Measurements from ENCODE around the gene PTPRN2. TPM values are rescaled to one million over a fixed set of nuclear protein-coding genes. Genes with fewer than 3 reads are reported as not detected.
A peak's percentile ranks its signal among the peaks of the same experiment; 100 is the strongest.

The PTPRN2 gene
- polyA plus RNA-seq, 2 donors: 0.37 to 0.40 TPM

DNA sequence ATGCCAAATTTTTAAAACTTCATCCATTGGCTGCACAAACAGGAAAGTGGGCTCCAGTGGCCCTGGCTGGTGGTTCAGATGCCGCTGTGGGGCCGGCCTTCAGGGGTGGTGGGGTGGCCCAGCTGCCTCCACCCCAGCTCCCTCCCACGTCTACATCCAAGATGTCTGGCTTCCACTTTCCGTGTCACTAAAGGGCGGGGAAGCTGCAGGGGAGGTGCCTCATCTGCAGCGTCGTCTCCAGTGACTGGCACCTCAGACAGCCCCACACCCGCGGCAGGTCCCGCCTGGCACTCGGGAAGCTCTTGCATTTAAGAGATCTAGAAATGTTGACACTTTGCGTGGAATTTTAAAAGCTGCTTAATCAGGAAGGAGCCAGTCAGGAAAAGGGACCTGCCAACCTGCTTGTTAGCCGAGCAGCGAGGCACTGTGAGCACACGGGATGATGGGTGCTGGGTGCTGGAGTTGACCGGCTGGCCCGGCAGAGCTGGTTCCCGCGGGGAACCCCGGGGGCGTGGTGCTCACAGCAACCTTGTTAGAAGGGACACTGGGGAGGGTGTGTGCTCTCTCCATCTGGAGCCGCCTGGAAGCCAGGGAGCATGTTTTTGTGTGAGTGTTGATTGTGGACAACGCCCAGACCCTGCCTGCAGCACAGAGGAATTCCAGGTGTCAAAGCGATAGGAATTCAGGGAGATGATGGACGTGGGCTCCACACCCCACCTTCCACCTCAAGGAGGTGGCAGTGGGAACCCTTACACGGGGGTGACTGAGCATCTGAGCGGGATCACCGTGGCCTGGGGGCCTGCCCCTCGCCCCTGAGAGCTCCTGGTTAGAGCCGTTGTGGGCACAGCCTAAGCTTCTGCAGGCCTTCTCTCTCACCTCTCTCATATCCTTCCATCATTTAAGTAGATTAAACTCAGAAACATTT lies 320.5 kb downstream of the PTPRN2 start:
- peak overlapping the region; percentile 50 to 65 for H3K27ac ChIP-seq (ENCODE audit: low read depth in 2 of 2, low read length in 1 of 2)
- H3K4me3 ChIP-seq (ENCODE audit: low read depth in 1 of 2, low read length in 2 of 2): no peak overlapping the region
- H3K27me3 ChIP-seq (ENCODE audit: control insufficient read depth in 1 of 2, insufficient read depth in 2 of 2, low read length in 2 of 2): no peaks in the 10 kb centered on the region
- H3K4me1 ChIP-seq (ENCODE audit: control insufficient read depth in 2 of 2, insufficient read depth in 2 of 2, low read length in 1 of 2): peaks cover 0 to 8% of the 10 kb centered on the region in 2 donors
- WGBS, 2 donors: 44 to 54% methylated on average over 30 of the region's 30 CpGs
- H3K9me3 ChIP-seq (ENCODE audit: control insufficient read depth in 2 of 2, insufficient read depth in 1 of 2, low read depth in 1 of 2, low read length in 1 of 2): peaks cover 3 to 11% of the 10 kb centered on the region in 2 donors
- H3K36me3 ChIP-seq (ENCODE audit: control insufficient read depth in 2 of 2, insufficient read depth in 2 of 2, low read length in 1 of 2): no peaks in the 10 kb centered on the region

DNA sequence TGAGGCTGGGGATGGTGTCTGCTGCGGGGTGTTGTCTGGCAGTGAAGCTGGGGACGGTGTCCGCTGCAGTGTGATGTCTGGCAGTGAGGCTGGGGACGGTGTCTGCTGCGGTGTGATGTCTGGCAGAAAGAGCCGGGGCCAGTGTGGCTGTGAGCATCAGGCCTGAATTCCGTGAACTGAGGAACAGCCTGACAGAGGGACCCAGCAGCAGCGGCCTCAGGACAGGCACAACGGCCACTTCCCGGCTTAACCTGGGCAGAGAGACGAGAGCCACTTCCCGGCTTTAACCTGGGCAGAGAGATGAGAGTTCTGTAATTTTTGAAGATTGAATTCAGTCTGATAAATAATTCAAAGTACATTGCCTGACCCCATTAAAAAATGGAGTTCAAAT lies 321.2 kb downstream of the PTPRN2 start:
- no peaks in the 10 kb centered on the region for H3K27me3 ChIP-seq (ENCODE audit: control insufficient read depth in 1 of 2, insufficient read depth in 2 of 2, low read length in 2 of 2)
- H3K4me3 ChIP-seq (ENCODE audit: low read depth in 1 of 2, low read length in 2 of 2): no peak overlapping the region
- peaks cover 3 to 14% of the 10 kb centered on the region in 2 donors for H3K9me3 ChIP-seq (ENCODE audit: control insufficient read depth in 2 of 2, insufficient read depth in 1 of 2, low read depth in 1 of 2, low read length in 1 of 2)
- no peaks in the 10 kb centered on the region for H3K36me3 ChIP-seq (ENCODE audit: control insufficient read depth in 2 of 2, insufficient read depth in 2 of 2, low read length in 1 of 2)
- peaks cover 0 to 8% of the 10 kb centered on the region in 2 donors for H3K4me1 ChIP-seq (ENCODE audit: control insufficient read depth in 2 of 2, insufficient read depth in 2 of 2, low read length in 1 of 2)
- H3K27ac ChIP-seq (ENCODE audit: low read depth in 2 of 2, low read length in 1 of 2): peak overlapping the region; percentile 50 to 65
- WGBS, 2 donors: 86 to 95% methylated on average over 12 of the region's 12 CpGs

DNA sequence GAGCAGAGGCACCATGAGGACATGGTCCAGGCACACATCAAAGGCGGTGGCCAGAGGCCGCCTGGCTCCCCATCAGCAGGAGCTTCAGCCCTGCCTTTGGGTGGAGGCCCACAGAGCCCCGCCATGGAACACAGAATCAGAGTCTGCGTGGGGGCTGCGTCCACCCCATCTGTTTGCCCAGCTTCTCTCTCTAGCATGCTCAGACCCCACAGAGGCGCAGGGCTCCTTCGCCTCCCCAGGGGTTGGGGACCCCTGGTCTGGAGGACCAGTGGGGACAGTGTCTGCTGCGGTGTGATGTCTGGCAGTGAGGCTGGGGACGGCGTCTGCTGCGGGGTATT lies 321.9 kb downstream of the PTPRN2 start:
- no peaks in the 10 kb centered on the region for H3K36me3 ChIP-seq (ENCODE audit: control insufficient read depth in 2 of 2, insufficient read depth in 2 of 2, low read length in 1 of 2)
- H3K27ac ChIP-seq (ENCODE audit: low read depth in 2 of 2, low read length in 1 of 2): no peak overlapping the region
- H3K27me3 ChIP-seq (ENCODE audit: control insufficient read depth in 1 of 2, insufficient read depth in 2 of 2, low read length in 2 of 2): no peaks in the 10 kb centered on the region
- 89 to 90% methylated on average over 11 of the region's 11 CpGs for WGBS, 2 donors
- peaks cover 0 to 9% of the 10 kb centered on the region in 2 donors for H3K4me1 ChIP-seq (ENCODE audit: control insufficient read depth in 2 of 2, insufficient read depth in 2 of 2, low read length in 1 of 2)
- H3K9me3 ChIP-seq (ENCODE audit: control insufficient read depth in 2 of 2, insufficient read depth in 1 of 2, low read depth in 1 of 2, low read length in 1 of 2): peaks cover 3 to 14% of the 10 kb centered on the region in 2 donors
- H3K4me3 ChIP-seq (ENCODE audit: low read depth in 1 of 2, low read length in 2 of 2): no peak overlapping the region

DNA sequence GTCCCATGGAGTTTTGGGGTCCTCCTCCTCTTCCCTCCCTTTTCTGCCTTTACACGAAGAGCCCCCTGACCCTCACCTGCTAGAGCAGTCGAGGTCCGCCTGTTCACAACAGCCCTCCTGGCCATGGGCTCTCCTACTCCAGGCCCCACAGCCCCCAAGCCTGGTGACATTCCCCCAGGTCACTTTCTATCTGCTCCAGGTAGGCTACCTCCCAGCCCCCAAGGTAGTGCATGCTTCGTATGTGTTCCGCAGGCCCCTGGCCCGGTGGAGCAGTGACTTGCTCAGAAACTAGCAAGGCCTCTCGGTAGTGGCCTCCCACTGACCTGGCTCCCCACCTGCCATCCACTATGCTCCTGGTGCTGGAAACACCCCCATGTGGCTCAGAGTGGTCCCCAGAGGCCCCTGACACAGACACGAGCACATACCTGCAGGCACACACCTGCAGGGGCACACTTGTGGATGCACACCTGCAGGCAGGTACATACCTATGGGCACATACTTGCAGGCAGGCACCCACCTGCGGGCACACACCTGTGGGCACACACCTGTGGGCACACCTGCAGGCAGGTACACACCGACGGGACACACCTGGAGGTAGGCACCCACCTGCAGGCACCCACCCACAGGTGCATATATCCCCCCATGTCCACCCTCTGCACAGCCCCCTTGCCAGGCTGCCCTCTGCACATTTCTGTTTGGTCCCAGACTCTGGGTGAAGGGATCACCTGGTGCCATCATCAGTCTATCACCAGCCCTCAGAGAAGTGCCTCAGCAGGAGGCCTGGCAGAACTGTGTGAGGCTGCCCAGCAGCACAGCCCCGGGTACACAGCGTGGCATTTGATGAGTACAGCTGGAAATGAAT lies 322.5 kb downstream of the PTPRN2 start:
- 89 to 93% methylated on average over 13 of the region's 13 CpGs for WGBS, 2 donors
- Histone ChIP-seq H3K36me3 (ENCODE audit: control insufficient read depth in 2 of 2, insufficient read depth in 2 of 2, low read length in 1 of 2) (no peaks in the 10 kb centered on the region), H3K9me3 (ENCODE audit: control insufficient read depth in 2 of 2, insufficient read depth in 1 of 2, low read depth in 1 of 2, low read length in 1 of 2) (peaks cover 3 to 14% of the 10 kb centered on the region in 2 donors), H3K4me3 (ENCODE audit: low read depth in 1 of 2, low read length in 2 of 2) (no peak overlapping the region), H3K27me3 (ENCODE audit: control insufficient read depth in 1 of 2, insufficient read depth in 2 of 2, low read length in 2 of 2) (no peaks in the 10 kb centered on the region), H3K27ac (ENCODE audit: low read depth in 2 of 2, low read length in 1 of 2) (no peak overlapping the region), H3K4me1 (ENCODE audit: control insufficient read depth in 2 of 2, insufficient read depth in 2 of 2, low read length in 1 of 2) (peaks cover 0 to 8% of the 10 kb centered on the region in 2 donors)

DNA sequence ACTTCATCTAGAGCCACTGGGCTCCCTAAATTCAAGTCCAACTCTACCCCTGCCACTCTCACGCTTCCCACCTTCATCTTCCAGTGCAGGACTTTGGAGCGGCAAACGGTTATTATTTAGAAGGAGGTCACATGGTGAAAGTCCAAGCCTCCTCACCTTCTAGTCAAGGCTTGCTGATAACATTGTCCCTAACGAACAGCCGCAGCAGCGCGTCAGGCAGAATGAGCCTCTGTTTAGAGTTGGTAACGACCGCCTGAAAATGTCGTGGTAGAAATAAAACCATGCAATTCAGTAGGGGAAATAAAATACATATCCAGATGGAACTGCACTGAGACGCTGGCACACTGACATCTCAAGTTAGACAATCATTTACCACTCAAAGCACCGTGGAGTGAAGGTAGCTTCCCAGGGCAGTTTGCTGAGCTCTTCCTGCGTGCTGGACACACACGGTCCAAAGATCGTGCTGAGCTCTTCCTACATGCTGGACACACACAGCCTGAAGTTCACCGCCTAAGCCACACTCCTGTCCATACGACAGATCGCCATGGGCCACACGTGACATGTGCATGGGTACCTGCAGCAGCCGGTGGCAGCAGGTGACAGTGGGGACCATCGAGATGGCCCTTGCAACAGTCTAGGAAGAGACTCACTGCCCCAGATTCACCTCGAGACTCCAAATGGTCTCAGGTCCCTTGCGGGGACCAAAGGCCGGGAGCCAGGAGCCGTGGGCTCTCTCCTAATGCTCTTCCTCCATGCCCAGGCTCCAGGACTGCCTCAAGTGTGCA lies 323.5 kb downstream of the PTPRN2 start:
- H3K4me1 ChIP-seq (ENCODE audit: control insufficient read depth in 2 of 2, insufficient read depth in 2 of 2, low read length in 1 of 2): peaks cover 0 to 6% of the 10 kb centered on the region in 2 donors
- H3K4me3 ChIP-seq (ENCODE audit: low read depth in 1 of 2, low read length in 2 of 2): no peak overlapping the region
- no peaks in the 10 kb centered on the region for H3K27me3 ChIP-seq (ENCODE audit: control insufficient read depth in 1 of 2, insufficient read depth in 2 of 2, low read length in 2 of 2)
- no peaks in the 10 kb centered on the region for H3K36me3 ChIP-seq (ENCODE audit: control insufficient read depth in 2 of 2, insufficient read depth in 2 of 2, low read length in 1 of 2)
- peaks cover 3 to 14% of the 10 kb centered on the region in 2 donors for H3K9me3 ChIP-seq (ENCODE audit: control insufficient read depth in 2 of 2, insufficient read depth in 1 of 2, low read depth in 1 of 2, low read length in 1 of 2)
- H3K27ac ChIP-seq (ENCODE audit: low read depth in 2 of 2, low read length in 1 of 2): no peak overlapping the region
- 83 to 92% methylated on average over 25 of the region's 25 CpGs for WGBS, 2 donors

DNA sequence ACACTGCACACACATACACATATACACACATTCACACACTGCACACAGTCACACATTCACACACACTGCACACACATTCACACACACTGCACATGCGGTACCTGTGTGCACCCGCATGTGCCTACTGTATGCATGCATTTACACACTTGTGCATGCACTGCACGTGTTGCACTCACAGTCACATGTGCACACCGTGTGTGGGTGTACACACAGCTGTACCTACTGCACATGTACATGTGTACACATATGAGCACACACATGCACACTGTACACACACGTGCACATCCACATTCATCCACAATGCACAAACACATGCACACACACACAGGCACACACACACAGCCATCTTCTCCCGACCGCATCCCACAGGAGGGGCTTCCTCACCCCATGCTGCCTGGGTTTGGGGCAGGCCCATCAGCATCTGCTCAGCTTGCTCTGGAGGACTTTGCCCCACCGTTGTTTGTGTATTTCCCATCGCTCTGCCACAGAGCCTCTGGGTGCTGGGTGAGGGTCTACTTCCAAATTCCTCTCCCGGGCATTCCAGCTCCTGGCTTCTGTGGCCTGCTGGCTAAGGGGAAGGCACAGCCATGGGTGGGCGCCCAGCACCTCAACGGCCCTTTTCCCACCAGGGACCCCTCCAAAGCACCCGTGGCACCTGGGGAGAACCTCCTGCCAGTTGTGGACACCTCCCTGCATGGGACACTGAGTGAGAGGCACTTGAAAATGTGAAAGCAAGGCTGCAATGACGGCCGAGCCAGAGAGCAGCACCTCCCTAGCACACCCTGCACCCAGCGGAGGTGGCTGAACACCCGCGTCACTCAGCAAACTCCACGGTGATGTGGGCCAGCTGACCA lies 324.3 kb downstream of the PTPRN2 start:
- peaks cover 0 to 6% of the 10 kb centered on the region in 2 donors for H3K4me1 ChIP-seq (ENCODE audit: control insufficient read depth in 2 of 2, insufficient read depth in 2 of 2, low read length in 1 of 2)
- no peak overlapping the region for H3K4me3 ChIP-seq (ENCODE audit: low read depth in 1 of 2, low read length in 2 of 2)
- H3K36me3 ChIP-seq (ENCODE audit: control insufficient read depth in 2 of 2, insufficient read depth in 2 of 2, low read length in 1 of 2): no peaks in the 10 kb centered on the region
- 86 to 92% methylated on average over 19 of the region's 19 CpGs for WGBS, 2 donors
- H3K27me3 ChIP-seq (ENCODE audit: control insufficient read depth in 1 of 2, insufficient read depth in 2 of 2, low read length in 2 of 2): no peaks in the 10 kb centered on the region
- H3K9me3 ChIP-seq (ENCODE audit: control insufficient read depth in 2 of 2, insufficient read depth in 1 of 2, low read depth in 1 of 2, low read length in 1 of 2): peaks cover 3 to 14% of the 10 kb centered on the region in 2 donors
- no peak overlapping the region for H3K27ac ChIP-seq (ENCODE audit: low read depth in 2 of 2, low read length in 1 of 2)

DNA sequence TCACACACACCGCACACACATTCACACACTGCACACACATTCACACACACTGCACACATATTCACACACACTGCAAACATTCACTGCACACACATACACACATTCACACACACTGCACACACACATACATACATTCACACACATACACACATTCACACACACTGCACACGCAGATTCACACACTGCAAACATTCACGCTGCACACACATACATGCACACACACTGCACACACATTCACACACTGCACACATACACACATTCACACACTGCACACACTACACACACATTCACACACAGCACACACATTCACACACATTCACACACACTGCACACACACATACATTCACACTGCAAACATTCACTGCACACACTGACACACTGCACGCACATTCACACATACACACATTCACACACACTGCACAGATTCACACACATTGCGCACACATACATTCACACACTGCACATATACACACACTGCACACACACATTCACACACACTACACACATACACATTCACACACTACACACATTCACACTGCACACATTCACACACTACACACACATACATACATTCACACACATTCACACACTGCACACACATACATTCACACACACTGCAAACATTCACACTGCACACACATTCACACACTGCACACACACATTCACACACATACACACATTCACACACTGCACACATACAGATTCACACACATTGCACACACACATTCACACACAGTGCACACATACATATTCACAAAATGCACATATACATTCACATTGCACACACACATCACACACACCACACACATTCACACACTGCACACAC lies 325.1 kb downstream of the PTPRN2 start:
- peaks cover 0 to 6% of the 10 kb centered on the region in 2 donors for H3K4me1 ChIP-seq (ENCODE audit: control insufficient read depth in 2 of 2, insufficient read depth in 2 of 2, low read length in 1 of 2)
- no peaks in the 10 kb centered on the region for H3K36me3 ChIP-seq (ENCODE audit: control insufficient read depth in 2 of 2, insufficient read depth in 2 of 2, low read length in 1 of 2)
- no peaks in the 10 kb centered on the region for H3K27me3 ChIP-seq (ENCODE audit: control insufficient read depth in 1 of 2, insufficient read depth in 2 of 2, low read length in 2 of 2)
- no peak overlapping the region for H3K27ac ChIP-seq (ENCODE audit: low read depth in 2 of 2, low read length in 1 of 2)
- WGBS, 2 donors: 91 to 99% methylated on average over 5 of the region's 5 CpGs
- H3K4me3 ChIP-seq (ENCODE audit: low read depth in 1 of 2, low read length in 2 of 2): no peak overlapping the region
- peaks cover 3 to 14% of the 10 kb centered on the region in 2 donors for H3K9me3 ChIP-seq (ENCODE audit: control insufficient read depth in 2 of 2, insufficient read depth in 1 of 2, low read depth in 1 of 2, low read length in 1 of 2)
